A673 (cell line): ENCODE data around the gene BUB1. TPM values are rescaled to one million over a fixed set of nuclear protein-coding genes. Genes with fewer than 3 reads are reported as not detected.

Experiments used
- BruUV-seq: library from RNA; stranded (reverse); fragments of 400-500 nt; replicated peaks from 2 replicates; lab custom pipeline; 2021; lab: Mats Ljungman, UMichigan
- CTCF ChIA-PET: fragments of 300-600 bp; sonication (Branson Sonifier 250); formaldehyde crosslinking; loops from one replicate; lab custom pipeline; 2022; ENCODE audit warnings: antibody characterized with exemption; lab: Charles Lee
- POLR2A ChIA-PET: fragments of 300-600 bp; sonication (Branson Sonifier 250); formaldehyde crosslinking; loops from one replicate; lab custom pipeline; 2022; ENCODE audit warnings: antibody characterized with exemption; ENCODE audit not compliant: low non-redundant PET; lab: Charles Lee
- DNase-seq: peaks from one replicate; pipeline ENCODE4 v3.0.0-alpha.2; 2015; ENCODE audit warnings: low spot score
- H3K27ac ChIP-seq: fragments of 200-600 bp; sonication (generic); 2 replicates; pipeline ENCODE4 v1.5.1; 2016; ENCODE audit warnings: mixed run types, low read depth, mild to moderate bottlenecking, mixed read lengths, antibody characterized with exemption, low read length; ENCODE audit not compliant: poor library complexity, severe bottlenecking
- H3K27me3 ChIP-seq: fragments of 200-600 bp; sonication (generic); replicated peaks from 2 replicates; pipeline ENCODE4 v1.6.1; 2017; ENCODE audit warnings: mixed run types, low read depth, mild to moderate bottlenecking, mixed read lengths, antibody characterized with exemption, low read length; ENCODE audit not compliant: insufficient read depth, poor library complexity
- H3K36me3 ChIP-seq: fragments of 200-600 bp; sonication (generic); 2 replicates; pipeline ENCODE4 v1.6.1; 2016; ENCODE audit warnings: mixed run types, mild to moderate bottlenecking, mixed read lengths, antibody characterized with exemption, low read length; ENCODE audit not compliant: insufficient read depth, poor library complexity, severe bottlenecking
- H3K4me1 ChIP-seq: fragments of 200-600 bp; sonication (generic); 2 replicates; pipeline ENCODE4 v1.6.1; 2017; ENCODE audit warnings: mixed run types, mild to moderate bottlenecking, mixed read lengths, antibody characterized with exemption, low read length; ENCODE audit not compliant: insufficient read depth, poor library complexity, severe bottlenecking
- H3K4me3 ChIP-seq: fragments of 200-600 bp; sonication (generic); 2 replicates; pipeline ENCODE4 v1.5.1; 2016; ENCODE audit warnings: low read depth, mixed run types, mild to moderate bottlenecking, mixed read lengths, low read length; ENCODE audit not compliant: poor library complexity, severe bottlenecking
- H3K9me3 ChIP-seq: fragments of 200-600 bp; sonication (generic); 2 replicates; pipeline ENCODE4 v1.6.1; 2016; ENCODE audit warnings: mixed run types, low read depth, mild to moderate bottlenecking, mixed read lengths, antibody characterized with exemption, low read length; ENCODE audit not compliant: poor library complexity, severe bottlenecking
- CTCF ChIP-seq: fragments of 300-800, 200-600 bp; sonication (generic); conservative IDR thresholded peaks from 2 replicates; pipeline ENCODE4 v1.5.1; 2017; ENCODE audit warnings: low read depth, mild to moderate bottlenecking, antibody characterized with exemption, low read length, moderate library complexity, mixed read lengths
- EZH2 ChIP-seq: fragments of 200-600 bp; sonication (generic); IDR thresholded peaks from 2 replicates; pipeline ENCODE4 v1.6.1; 2017; ENCODE audit warnings: borderline replicate concordance, low read depth, mild to moderate bottlenecking, mixed read lengths, antibody characterized with exemption, low read length; ENCODE audit not compliant: poor library complexity, severe bottlenecking
- intact Hi-C: fragments of 100-400 bp; cut with micrococcal nuclease; formaldehyde crosslinking; loops from one replicate; pipeline ENCODE4 v1.10.0; 2022; ENCODE audit not compliant: unreplicated experiment
- total RNA-seq: library from RNA; stranded (reverse); gene quantifications from 2 replicates; pipeline ENCODE4 v1.2.3, GENCODE V29; 2021

Gene BUB1
- total RNA-seq, 1 experiment from 2014 or later: 98.0 TPM

DNA sequence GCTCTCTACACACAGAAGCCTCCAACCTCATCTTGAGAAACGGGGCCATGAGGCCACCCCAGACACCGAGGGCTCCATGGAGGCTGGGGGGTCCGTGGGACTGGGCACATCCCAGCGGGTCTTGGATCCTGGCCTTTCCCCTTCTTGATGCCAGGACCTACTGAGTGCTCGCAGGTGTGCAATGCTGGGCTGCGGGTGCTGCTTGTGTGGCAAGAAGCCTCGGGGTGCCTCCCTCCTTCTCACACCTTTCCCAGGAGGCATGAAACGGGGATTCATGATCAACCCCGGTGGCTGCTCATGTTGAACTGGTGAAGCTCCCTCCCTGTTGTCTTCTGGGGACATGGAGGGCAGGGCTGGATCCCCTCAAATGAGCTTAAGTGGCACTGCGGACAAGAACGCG lies 2.0 kb upstream of the BUB1 start:
- H3K9me3 ChIP-seq: no peaks in the 10 kb centered on the region
- H3K4me1 ChIP-seq: peaks cover 18% of the 10 kb centered on the region
- ChIA-PET POLR2A (no interaction called here), CTCF (no interaction called here)
- no peak overlapping the region for H3K27ac ChIP-seq
- H3K36me3 ChIP-seq: peaks cover 13% of the 10 kb centered on the region
- intact Hi-C loops: loop anchor here (5.0 kb wide), 1 partner anchor 77 kb away; no protein-coding TSS in a partner anchor
- no TSS peak for BruUV-seq
- TF ChIP-seq CTCF: no peak
- no peak for TF ChIP-seq EZH2
- no peaks in the 10 kb centered on the region for H3K27me3 ChIP-seq
- no peak overlapping the region for H3K4me3 ChIP-seq
- no peak for DNase-seq

DNA sequence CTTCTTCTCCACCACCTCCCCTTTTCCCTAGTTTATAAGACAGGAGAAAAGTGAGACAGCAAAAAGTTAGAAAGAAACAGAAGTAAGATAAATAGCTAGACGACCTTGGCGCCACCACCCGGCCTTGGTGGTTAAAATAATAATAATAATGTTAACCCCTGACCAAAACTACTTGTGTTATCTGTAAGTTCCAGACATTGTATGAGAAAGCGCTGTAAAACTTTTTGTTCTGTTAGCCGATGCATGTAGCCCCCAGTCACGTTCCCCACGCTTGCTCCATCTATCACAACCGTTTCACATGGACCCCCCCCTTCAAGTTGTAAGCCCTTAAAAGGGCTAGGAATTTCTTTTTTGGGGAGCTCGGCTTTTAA lies 1.5 kb upstream of the BUB1 start:
- no peak for DNase-seq
- no TSS peak for BruUV-seq
- H3K9me3 ChIP-seq: no peaks in the 10 kb centered on the region
- ChIA-PET POLR2A (no interaction called here), CTCF (no interaction called here)
- H3K27ac ChIP-seq: no peak overlapping the region
- peaks cover 18% of the 10 kb centered on the region for H3K4me1 ChIP-seq
- H3K36me3 ChIP-seq: peaks cover 17% of the 10 kb centered on the region
- intact Hi-C loops: loop anchor here (5.0 kb wide), 1 partner anchor 78 kb away; no protein-coding TSS in a partner anchor
- H3K4me3 ChIP-seq: peak overlapping the region; percentile 97
- no peaks in the 10 kb centered on the region for H3K27me3 ChIP-seq
- TF ChIP-seq CTCF (no peak), EZH2 (no peak)

DNA sequence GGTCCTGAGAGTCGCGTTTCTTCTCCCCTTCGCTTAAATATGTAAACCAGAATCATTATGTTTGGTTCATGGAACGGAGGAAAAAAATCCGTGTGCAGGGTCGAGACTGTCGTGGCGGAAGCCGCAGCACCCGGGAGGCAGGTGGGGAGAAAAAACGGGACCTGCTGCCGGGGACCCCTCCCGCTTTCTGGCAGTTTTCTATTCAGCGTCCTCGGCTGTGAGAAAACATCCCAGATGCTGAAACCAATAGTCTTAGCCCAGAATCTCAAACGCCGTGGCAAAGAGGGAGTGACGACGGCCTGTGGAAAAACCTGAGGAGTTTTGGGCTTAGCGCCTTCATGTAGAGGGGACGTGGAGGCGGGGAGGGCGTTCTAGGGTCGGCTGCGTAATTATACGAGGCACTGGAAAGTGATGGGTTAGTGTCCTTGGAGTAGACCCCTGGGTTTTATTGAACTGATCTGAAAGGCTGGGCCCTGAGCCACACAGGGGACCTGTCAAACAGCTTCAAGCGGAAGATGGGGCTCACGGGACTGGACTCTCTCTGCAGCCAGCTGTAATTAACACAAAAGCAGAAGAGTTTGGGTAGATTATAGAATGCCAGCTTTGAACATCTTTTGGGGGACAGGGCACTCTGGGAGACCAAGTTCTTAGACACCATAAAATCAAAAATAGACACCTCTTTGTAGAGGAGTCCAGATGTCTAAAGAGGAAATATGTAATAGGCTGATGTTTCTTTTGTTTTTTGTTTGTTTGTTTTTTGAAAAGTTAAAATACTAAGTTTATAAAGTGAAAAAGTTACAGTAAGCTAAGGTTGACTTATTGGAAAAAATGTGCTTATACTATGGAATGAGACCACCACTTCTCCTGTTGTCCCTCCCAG lies 834 bp upstream of the BUB1 start:
- BruUV-seq: TSS peak; percentile 98
- Histone ChIP-seq H3K27ac (peak overlapping the region; percentile 91), H3K36me3 (peaks cover 23% of the 10 kb centered on the region), H3K27me3 (no peaks in the 10 kb centered on the region), H3K4me1 (peaks cover 18% of the 10 kb centered on the region), H3K4me3 (peak overlapping the region; percentile 97), H3K9me3 (no peaks in the 10 kb centered on the region)
- DNase-seq: peak; percentile 40
- TF ChIP-seq EZH2 (no peak), CTCF (no peak)
- intact Hi-C loops: loop anchor here (5.0 kb wide), 1 partner anchor 79 kb away; no protein-coding TSS in a partner anchor
- ChIA-PET POLR2A (no interaction called here), CTCF (interaction anchor here (0.6 to 0.9 kb wide), 2 partner anchors 24 to 77 kb away, joined by 3 read pairs; no protein-coding TSS in a partner anchor)
